BJ (cell line): ENCODE measurements around the gene DYNC2I2. TPM values are rescaled to one million over a fixed set of nuclear protein-coding genes. Genes with fewer than 3 reads are reported as not detected.

Source experiments
- CTCF ChIA-PET: fragments of 350-600 bp; formaldehyde crosslinking; extraction: SDS; loops from one replicate; lab custom pipeline; 2021; ENCODE audit warnings: antibody characterized with exemption, inconsistent platforms; lab: Yijun Ruan, JAX
- POLR2A ChIA-PET: fragments of 300-600 bp; sonication (Branson Sonifier 250); formaldehyde crosslinking; extraction: SDS; loops from one replicate; lab custom pipeline; 2021; ENCODE audit warnings: antibody characterized with exemption; lab: Charles Lee
- DNase-seq: peaks from one replicate; pipeline ENCODE4 v3.0.0-alpha.2; 2011; ENCODE audit warnings: low read depth
- H3K27me3 ChIP-seq: 2 replicates; pipeline ENCODE4 v1.6.0; 2011; ENCODE audit warnings: low read length; ENCODE audit not compliant: control insufficient read depth, insufficient read depth
- H3K36me3 ChIP-seq: 2 replicates; pipeline ENCODE4 v1.5.1; 2011; ENCODE audit warnings: low read length; ENCODE audit not compliant: control insufficient read depth, insufficient read depth
- H3K4me3 ChIP-seq: 2 replicates; pipeline ENCODE4 v1.5.1; 2011; ENCODE audit warnings: low read depth, mild to moderate bottlenecking, control low read depth, low read length
- polyA plus RNA-seq: library from polyadenylated mRNA; depleted of rRNA; stranded (reverse); fragments of >200 nt; gene quantifications from 2 replicates; pipeline ENCODE4 v1.2.3, GENCODE V29; 2011
- TF ChIP-seq, protein P1 (sequence below): IDR thresholded peaks from 2 replicates; pipeline ENCODE4 v1.5.1; 2011; ENCODE audit warnings: low read depth, mild to moderate bottlenecking, control low read depth, inconsistent platforms, low read length, moderate library complexity; ENCODE audit not compliant: insufficient read depth

Gene DYNC2I2
- polyA plus RNA-seq, 1 experiment, result 50.4 TPM

DNA sequence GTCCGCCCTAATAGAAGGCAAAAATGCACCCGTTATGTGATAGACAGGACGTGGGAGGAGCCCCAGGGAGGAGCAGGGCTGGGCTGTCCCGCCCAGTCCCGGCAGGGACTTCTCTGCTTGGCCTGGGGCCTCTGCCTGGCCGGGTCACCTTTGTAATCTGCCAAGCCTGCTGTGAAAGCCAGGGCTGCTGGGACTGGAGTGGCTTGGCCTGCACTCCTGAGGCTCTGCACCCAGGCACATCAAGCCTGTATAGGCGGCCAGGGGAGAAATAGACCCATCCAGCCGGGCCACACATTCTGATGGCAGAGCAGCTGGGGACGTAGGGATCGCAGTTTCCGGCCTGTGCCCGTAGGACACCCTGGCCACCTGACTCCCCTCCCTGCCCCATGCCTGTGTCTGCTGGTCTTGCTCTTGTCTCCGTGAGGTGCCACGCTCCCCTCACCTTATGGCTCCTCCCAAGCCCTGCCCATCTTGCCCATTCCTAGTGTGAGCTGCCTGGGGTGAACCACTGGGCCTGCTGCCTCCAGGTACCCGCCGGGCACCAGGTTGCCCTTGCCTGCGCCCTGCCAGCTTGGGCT, 28.1 kb downstream of the DYNC2I2 start:
- H3K36me3 ChIP-seq, result peaks cover 74% of the 10 kb centered on the region
- no peak overlapping the region for H3K4me3 ChIP-seq
- POLR2A ChIA-PET, result no interaction called here
- H3K27me3 ChIP-seq, result no peaks in the 10 kb centered on the region
- DNase-seq, result no peak
- TF ChIP-seq, protein P1, sequence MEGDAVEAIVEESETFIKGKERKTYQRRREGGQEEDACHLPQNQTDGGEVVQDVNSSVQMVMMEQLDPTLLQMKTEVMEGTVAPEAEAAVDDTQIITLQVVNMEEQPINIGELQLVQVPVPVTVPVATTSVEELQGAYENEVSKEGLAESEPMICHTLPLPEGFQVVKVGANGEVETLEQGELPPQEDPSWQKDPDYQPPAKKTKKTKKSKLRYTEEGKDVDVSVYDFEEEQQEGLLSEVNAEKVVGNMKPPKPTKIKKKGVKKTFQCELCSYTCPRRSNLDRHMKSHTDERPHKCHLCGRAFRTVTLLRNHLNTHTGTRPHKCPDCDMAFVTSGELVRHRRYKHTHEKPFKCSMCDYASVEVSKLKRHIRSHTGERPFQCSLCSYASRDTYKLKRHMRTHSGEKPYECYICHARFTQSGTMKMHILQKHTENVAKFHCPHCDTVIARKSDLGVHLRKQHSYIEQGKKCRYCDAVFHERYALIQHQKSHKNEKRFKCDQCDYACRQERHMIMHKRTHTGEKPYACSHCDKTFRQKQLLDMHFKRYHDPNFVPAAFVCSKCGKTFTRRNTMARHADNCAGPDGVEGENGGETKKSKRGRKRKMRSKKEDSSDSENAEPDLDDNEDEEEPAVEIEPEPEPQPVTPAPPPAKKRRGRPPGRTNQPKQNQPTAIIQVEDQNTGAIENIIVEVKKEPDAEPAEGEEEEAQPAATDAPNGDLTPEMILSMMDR, result no peak
- CTCF ChIA-PET, result no interaction called here

DNA sequence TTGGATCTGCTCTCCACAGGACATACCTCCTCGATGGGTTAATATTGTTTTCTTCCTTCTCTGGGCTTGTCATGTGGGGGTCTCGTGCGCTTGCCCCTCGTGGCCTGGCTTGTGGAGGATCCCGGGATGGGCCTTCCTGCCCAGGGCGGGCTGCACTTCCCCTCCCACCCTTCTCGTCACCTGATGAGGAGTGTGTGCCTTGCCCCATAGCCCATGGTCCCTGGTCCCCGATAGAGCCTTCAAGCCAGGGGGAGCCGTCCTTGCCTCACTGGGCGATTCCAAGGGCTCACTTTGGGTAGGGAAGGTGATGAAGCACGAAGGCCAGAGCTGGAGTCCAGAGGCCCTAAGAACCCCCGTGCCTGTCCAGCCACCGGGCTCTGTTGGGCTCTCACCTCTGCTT, 28.7 kb downstream of the DYNC2I2 start:
- POLR2A ChIA-PET, result no interaction called here
- CTCF ChIA-PET, result no interaction called here

GRCh38 chr9:128627127-128627715, 29.4 kb downstream of the DYNC2I2 start:
- TF ChIP-seq, protein P1, result no peak
- H3K27me3 ChIP-seq, result no peaks in the 10 kb centered on the region
- no peak for DNase-seq
- peaks cover 65% of the 10 kb centered on the region for H3K36me3 ChIP-seq
- CTCF ChIA-PET, result interaction anchor here (3.3 kb wide), 1 partner anchor 8 kb away, joined by 24 read pairs; no protein-coding TSS in a partner anchor
- POLR2A ChIA-PET, result no interaction called here
- no peak overlapping the region for H3K4me3 ChIP-seq

More for the DNA sequence above, 28.7 kb downstream of the DYNC2I2 start:
- no peak for DNase-seq
- H3K36me3 ChIP-seq, result peaks cover 72% of the 10 kb centered on the region
- no peak overlapping the region for H3K4me3 ChIP-seq
- TF ChIP-seq, protein P1, result no peak
- no peaks in the 10 kb centered on the region for H3K27me3 ChIP-seq

DNA sequence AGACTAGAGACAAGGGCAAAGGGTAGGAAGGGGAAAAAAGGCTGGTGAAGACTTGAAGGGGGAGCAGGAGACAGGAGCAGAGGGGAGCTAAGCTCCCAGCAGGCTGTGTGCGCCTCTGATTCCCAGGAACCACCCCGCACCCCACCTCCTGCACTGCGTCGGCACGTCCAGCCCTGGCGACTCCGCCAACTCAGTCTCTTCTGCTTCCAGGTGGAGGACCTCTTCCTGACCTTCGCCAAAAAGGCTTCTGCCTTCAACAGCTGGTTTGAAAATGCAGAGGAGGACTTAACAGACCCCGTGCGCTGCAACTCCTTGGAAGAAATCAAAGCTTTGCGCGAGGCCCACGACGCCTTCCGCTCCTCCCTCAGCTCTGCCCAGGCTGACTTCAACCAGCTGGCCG, 30.5 kb downstream of the DYNC2I2 start:
- no peak for DNase-seq
- H3K36me3 ChIP-seq, result peaks cover 69% of the 10 kb centered on the region
- H3K27me3 ChIP-seq, result no peaks in the 10 kb centered on the region
- no peak overlapping the region for H3K4me3 ChIP-seq
- POLR2A ChIA-PET, result no interaction called here
- TF ChIP-seq, protein P1, result no peak
- CTCF ChIA-PET, result interaction anchor here (1.2 to 3.3 kb wide), 2 partner anchors 9 to 187 kb away, joined by 5 to 24 read pairs; no protein-coding TSS in a partner anchor

- Histone ChIP-seq H3K4me3 (no peak overlapping the region), H3K27me3 (no peaks in the 10 kb centered on the region), H3K36me3 (peaks cover 73% of the 10 kb centered on the region)
- TF ChIP-seq, protein P1, result no peak
- ChIA-PET POLR2A (no interaction called here), CTCF (interaction anchor here (0.6 to 3.3 kb wide), 5 partner anchors 10 to 187 kb away, joined by 3 to 24 read pairs (median 5); no protein-coding TSS in a partner anchor)
- DNase-seq, result no peak
Observed at GRCh38 chr9:128625391-128626146, 31.1 kb downstream of the DYNC2I2 start.
